HG03097 (cell line): ENCODE results near the gene PAK2.

Experiments
- ATAC-seq: cut with Tn5 transposase; IDR thresholded peaks from one replicate; pipeline ENCODE4 v1.9.1; 2021; ENCODE audit not compliant: unreplicated experiment, low FRiP score

The PAK2 gene

DNA sequence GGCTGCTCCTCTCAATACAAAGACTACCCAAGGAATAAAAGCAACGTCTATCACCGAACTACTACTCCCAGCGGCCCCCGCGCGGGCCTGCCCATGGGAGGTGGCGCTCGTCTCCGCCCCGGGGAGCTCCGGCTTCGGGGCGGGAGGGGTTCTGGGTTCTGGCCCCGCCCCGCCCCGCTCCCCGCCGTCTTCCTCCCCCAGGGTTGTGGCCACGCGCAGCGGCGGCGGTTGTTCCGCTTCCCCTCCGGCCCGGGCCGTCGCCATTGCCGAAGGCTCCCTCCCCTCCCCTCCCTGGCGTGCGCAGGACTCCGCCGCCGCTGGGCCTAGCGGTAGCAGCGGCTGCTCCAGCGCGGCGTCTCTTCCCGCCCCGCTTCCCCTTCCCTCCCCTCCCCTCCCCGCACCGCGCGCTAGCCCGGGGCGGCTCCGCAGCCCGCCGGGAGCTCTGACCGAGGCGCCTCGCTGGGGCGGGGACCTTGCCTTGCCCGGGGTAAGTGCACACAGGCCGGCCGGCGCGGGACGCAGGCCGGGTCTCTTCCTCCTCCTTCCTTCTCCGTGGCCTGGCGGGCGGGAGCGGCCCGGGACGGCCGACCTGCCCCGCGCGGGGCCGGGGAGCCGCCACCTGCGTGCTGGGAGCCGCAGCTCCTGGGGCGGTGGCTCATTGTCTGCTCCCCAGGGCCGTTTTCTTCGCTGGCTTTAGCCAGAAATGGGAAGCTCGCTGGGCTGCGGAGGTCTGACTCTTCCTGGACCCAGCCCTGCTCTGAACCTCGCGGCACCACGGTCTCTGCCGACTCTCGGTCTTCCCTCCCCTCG, at the start of gene PAK2:
PAK2 (plus strand) TSS at position 187 of the 810 bp plus-strand sequence. CDS start 42,790 bp downstream, outside the sequence.
- ATAC-seq = peak; percentile 77

GRCh38 chr3:196689941-196690660, 49.6 kb upstream of the PAK2 start:
- no peak for ATAC-seq

- ATAC-seq = no peak
These were observed 48.3 kb upstream of the PAK2 start for GRCh38 chr3:196691386-196691785.

- ATAC-seq = no peak
These were observed 45.4 kb upstream of the PAK2 start for GRCh38 chr3:196694202-196694638.

GRCh38 chr3:196694941-196695848, 44.5 kb upstream of the PAK2 start:
- no peak for ATAC-seq

DNA sequence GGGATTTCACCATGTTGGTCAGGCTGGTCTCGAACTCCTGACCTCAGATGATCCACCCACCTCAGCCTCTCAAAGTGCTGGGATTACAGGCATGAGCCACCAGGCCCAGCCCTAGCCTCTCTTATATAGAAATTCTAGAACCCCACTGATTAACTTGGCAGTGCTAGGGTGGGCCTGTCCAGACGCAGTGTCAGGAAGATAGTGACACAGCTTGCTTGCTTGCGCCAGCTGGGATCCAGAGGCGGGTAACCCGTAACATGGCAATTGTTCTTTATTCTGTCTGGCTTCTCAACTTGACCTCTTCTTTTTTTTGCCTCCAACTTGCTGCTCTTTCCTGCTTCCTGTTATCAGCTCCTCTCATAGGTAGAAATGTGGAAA, 43.8 kb upstream of the PAK2 start:
- ATAC-seq = no peak

- ATAC-seq = no peak
These were observed 42.4 kb upstream of the PAK2 start for GRCh38 chr3:196697270-196697669.

- ATAC-seq = no peak
These were observed 39.9 kb upstream of the PAK2 start for GRCh38 chr3:196699749-196700148.

DNA sequence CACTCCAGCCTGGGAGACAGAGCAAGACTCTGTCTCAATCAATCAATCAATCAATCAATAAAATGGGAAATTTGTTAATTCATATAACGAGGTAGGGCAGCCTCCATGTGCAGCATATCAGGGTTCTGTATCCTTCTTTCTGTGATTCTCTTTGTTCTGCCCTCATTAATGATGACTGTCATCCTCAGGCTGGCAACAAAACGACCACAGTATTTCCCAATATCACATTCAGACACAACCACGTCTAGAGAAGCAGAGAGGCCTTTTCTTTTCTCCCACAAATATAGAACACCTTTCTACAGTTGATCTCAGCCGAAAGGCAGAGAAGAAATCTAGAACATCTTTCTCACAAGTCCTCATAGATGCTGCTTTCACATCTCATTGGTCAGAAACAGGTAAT, 38.9 kb upstream of the PAK2 start:
- no peak for ATAC-seq

- no peak for ATAC-seq
These were observed 33.3 kb upstream of the PAK2 start for GRCh38 chr3:196706327-196706726.

GRCh38 chr3:196706731-196707130, 32.9 kb upstream of the PAK2 start:
- no peak for ATAC-seq

DNA sequence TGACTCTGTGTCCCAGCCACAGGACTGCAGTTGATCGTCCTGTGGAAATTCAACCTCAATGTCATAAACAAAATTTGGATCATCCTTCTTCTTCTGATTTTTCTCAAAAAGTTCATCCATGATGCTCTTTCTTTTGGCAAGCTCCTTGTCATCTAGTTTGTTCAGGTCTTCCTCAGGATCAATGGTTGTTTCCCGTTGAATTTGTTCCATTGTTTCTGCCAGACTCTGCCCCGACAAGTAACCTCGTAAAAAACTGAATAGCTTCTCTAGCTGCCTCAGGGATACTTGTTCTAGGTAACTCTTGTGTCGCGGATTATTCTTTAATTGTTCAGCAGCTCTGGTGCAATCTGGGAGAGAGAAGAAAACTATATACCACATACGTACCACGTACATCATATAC, 32.1 kb upstream of the PAK2 start:
- ATAC-seq = no peak

DNA sequence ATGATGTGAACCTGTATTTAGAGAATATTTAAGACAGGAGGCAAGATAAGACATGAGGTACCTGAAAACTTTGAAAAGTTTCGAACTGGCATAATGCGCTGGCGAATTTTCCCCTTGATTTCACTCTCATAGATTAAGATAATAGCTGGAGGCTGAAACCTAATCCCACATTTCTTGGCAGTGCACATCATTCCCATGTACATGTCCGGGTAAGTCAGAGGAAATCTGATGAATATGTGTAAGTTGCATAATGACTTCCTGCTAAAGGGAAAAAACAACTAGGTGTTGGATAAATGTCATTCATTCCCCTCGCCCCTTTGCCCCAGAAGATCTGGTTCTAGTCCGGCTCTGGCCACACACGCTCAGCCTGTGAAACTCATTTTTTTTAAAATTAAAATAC, 31.2 kb upstream of the PAK2 start:
- ATAC-seq = no peak

- ATAC-seq = peak; percentile 66
These were observed 27.7 kb upstream of the PAK2 start, which contains the start of the genes CEP19 and PIGX for GRCh38 chr3:196711838-196712513. Gene CEP19 (minus strand): TSS chr3:196712250. CDS start chr3:196708657, 3,593 bp downstream. Gene PIGX (plus strand): TSS chr3:196712377.

GRCh38 chr3:196712514-196713413, 26.9 kb upstream of the PAK2 start:
- peak; percentile 3 for ATAC-seq

- ATAC-seq = peak; percentile 40
These were observed 22.5 kb upstream of the PAK2 start for GRCh38 chr3:196717162-196717561.

DNA sequence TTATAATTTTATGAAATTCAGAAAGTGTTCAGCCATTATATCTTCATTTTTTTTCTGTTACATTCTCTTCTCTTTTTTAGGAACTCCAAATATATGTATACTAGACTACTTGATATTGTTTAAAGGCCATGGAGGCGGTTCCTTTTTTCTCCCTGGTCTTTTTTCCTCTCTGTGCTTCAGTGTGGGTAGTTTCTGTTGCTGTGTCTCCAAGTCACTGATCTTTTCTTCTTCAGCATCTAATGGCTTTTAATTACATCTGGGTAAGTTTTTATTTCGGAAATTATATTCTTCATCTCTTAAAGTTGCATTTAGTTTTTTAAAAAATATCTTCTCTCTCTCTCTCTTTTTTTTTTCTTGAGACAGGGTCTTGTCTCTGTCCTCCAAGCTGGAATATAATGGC, 18.6 kb upstream of the PAK2 start:
- no peak for ATAC-seq

GRCh38 chr3:196726788-196727675, 12.6 kb upstream of the PAK2 start:
- ATAC-seq = no peak
